ENCODE results near the gene LRP1B.

The LRP1B gene

DNA sequence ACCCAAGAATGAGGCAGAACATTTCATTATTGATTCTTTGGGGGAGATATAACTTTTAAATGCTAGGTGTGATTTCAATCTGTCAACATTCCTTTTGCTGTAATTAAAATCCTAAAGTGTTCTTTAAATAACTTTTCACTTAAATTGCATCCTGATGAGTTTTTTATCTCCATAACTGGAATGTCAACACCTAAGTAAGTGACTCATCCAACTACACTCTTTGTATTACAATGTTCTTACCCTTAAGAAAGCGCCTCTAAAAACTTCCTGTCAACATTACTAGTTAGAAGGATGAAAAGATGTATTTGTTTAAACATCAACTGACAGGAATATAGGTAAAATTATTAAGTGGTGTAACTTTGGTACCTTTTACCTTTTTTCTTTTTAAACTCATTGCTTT is 1657.0 kb downstream of the LRP1B start:
- TF ChIP-seq, protein P1, sequence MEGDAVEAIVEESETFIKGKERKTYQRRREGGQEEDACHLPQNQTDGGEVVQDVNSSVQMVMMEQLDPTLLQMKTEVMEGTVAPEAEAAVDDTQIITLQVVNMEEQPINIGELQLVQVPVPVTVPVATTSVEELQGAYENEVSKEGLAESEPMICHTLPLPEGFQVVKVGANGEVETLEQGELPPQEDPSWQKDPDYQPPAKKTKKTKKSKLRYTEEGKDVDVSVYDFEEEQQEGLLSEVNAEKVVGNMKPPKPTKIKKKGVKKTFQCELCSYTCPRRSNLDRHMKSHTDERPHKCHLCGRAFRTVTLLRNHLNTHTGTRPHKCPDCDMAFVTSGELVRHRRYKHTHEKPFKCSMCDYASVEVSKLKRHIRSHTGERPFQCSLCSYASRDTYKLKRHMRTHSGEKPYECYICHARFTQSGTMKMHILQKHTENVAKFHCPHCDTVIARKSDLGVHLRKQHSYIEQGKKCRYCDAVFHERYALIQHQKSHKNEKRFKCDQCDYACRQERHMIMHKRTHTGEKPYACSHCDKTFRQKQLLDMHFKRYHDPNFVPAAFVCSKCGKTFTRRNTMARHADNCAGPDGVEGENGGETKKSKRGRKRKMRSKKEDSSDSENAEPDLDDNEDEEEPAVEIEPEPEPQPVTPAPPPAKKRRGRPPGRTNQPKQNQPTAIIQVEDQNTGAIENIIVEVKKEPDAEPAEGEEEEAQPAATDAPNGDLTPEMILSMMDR (IDR thresholded peaks at IDR 0.05; ENCODE audit: control extremely low read depth, extremely low read depth, low read depth, missing control alignments): no peak
- DNase-seq (ENCODE audit: extremely low spot score): no peak
- ChIA-PET CTCF (no interaction called here), POLR2A (no interaction called here)

DNA sequence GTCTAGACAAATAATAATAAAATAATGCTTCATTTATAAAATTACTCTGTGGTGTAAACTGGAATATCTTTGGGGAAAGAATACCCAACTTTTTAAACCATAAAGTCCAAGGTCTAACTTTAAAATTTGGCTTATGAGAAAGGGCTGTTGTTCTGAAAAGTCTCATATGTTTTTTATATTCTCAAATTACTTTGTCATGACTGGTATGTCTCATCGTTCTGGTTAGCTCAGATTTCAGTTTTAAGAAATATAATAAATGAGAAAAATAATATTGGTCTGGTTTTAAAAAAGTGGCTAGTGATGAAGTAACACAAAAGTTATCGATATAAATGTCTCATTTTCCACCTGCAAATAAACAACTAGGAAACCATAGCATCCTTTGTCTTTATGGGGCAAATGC is 1658.1 kb downstream of the LRP1B start:
- ChIA-PET CTCF (interaction anchor here (1.6 kb wide), 1 partner anchor 12 kb away, joined by 6 read pairs; no protein-coding TSS in a partner anchor), POLR2A (no interaction called here)
- TF ChIP-seq, protein P1 (IDR thresholded peaks at IDR 0.05; ENCODE audit: control extremely low read depth, extremely low read depth, low read depth, missing control alignments): no peak
- no peak for DNase-seq (ENCODE audit: extremely low spot score)

DNA sequence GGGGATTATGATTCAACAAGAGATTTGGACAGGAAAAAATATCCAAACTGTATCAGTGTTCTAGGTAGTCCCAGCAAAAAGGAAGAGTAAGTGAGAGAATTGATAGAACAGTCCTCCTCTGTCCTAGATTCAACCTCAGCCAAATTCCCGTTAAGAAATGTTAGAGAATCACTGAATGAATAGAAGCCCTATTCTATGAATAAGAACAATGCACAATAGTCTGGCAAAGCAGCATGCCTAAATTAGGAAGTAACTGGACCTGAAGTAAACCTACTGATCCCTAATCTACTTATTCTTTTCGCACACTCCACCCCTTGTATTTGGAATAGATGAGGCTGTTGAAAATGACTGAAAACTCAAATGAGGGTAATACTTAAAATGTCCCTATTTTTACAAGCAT is 1665.5 kb downstream of the LRP1B start:
- TF ChIP-seq, protein P1 (IDR thresholded peaks at IDR 0.05; ENCODE audit: control extremely low read depth, extremely low read depth, low read depth, missing control alignments): no peak
- DNase-seq (ENCODE audit: extremely low spot score): no peak
- POLR2A ChIA-PET: no interaction called here
- CTCF ChIA-PET: no interaction called here

DNA sequence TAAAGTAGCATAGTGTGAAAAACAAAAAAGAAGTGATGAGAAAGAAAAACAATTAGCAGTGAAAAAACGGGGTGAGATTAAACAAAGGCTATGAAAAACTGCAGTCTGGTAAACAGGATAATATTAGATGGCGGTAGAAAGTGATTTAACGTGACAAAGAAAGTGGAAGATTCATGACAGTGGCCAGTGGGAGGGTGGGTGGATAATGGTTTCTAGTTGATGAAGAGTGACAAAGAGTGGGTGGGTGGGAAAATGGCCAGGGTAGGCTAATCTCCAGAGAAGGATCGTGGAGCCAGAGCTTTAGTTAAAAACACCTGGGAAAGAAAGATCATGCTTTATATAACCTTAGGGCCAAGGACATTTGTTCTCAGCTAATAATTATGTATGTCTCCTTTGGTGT is 1667.8 kb downstream of the LRP1B start:
- DNase-seq (ENCODE audit: extremely low spot score): no peak
- ChIA-PET POLR2A (no interaction called here), CTCF (no interaction called here)
- TF ChIP-seq, protein P1 (IDR thresholded peaks at IDR 0.05; ENCODE audit: control extremely low read depth, extremely low read depth, low read depth, missing control alignments): no peak

DNA sequence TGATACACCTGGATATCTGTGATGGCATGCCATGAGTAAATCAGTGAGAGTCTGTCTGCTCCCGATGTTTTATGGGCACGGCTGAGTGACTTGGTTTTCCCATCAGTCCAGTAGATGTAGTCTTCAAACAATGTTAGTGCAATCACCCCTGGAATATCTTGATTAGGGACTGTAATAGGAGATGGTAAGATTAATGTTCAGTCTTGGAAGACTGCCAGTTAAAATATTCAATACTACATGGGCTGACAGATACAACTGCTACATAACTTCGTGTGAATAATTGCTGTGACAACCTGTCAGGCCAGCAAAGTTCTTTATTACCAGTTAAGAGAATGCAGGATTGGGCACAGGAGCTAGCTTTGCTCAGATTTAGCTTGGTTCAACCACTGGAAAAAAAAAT is 1673.3 kb downstream of the LRP1B start:
- ChIA-PET CTCF (interaction anchor here (1.6 kb wide), 1 partner anchor 21 kb away, joined by 3 read pairs; no protein-coding TSS in a partner anchor), POLR2A (no interaction called here)
- TF ChIP-seq, protein P1 (IDR thresholded peaks at IDR 0.05; ENCODE audit: control extremely low read depth, extremely low read depth, low read depth, missing control alignments): no peak
- DNase-seq (ENCODE audit: extremely low spot score): no peak

DNA sequence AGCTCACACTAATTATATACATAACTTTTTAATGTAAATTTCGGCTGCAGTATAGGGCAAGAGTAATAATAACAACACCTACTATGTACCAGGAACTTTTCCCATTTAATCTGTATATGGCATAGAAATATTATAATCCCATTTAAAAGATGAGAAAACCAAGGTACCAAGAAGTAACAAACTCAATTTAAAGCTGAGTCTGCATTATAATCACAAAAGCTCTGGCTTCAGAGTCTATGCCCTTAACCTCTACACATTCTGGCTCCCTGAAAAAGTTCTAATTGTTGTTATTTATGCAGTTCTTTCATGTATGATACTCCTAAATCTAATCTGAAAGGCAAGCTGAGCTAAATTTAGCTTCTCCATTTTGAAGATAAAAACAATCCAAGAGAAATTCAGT is 1675.5 kb downstream of the LRP1B start:
- TF ChIP-seq, protein P1 (IDR thresholded peaks at IDR 0.05; ENCODE audit: control extremely low read depth, extremely low read depth, low read depth, missing control alignments): no peak
- no peak for DNase-seq (ENCODE audit: extremely low spot score)
- CTCF ChIA-PET: no interaction called here
- POLR2A ChIA-PET: no interaction called here

DNA sequence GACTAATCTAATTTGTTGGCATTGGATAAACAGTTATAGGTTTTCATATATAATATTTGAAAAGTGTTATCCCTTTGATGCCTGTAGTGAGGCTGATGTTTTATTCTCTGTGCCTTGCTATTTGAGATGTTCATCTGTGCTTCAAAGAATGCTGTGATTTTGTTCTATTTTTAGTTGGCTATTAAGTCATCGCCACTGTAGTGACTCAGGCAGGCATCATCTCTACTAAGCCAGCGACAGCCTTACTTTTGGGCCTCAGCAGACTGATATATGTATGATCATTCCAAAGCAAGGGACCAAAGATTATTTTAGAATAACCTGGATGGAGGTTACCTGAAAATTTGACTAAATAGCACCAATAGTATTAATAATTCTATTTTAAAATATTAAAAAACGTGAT is 1676.1 kb downstream of the LRP1B start:
- TF ChIP-seq, protein P1 (IDR thresholded peaks at IDR 0.05; ENCODE audit: control extremely low read depth, extremely low read depth, low read depth, missing control alignments): no peak
- ChIA-PET CTCF (no interaction called here), POLR2A (no interaction called here)
- no peak for DNase-seq (ENCODE audit: extremely low spot score)

Data from GM10248 (cell line).